D721Med (cell line): ENCODE results near the gene EPHA4.

ENCODE experiments used
- DNase-seq: peaks from one replicate; pipeline ENCODE4 v3.0.0; 2011; ENCODE audit warnings: low spot score; ENCODE audit not compliant: insufficient read length
- FAIRE-seq: peaks from 2 replicates; lab custom pipeline; 2011; peaks lifted over from hg19 to GRCh38; lab: Jason Lieb, UNC
- TF ChIP-seq, protein P1 (sequence below): IDR thresholded peaks from 2 replicates; pipeline ENCODE4 v1.5.1; 2012; ENCODE audit warnings: mild to moderate bottlenecking, control low read depth; ENCODE audit not compliant: insufficient read depth; ENCODE audit errors: missing control alignments

Gene EPHA4

GRCh38 chr2:221486106-221486505 is 86.0 kb downstream of the EPHA4 start:
- FAIRE-seq, result no peak
- TF ChIP-seq, protein P1, sequence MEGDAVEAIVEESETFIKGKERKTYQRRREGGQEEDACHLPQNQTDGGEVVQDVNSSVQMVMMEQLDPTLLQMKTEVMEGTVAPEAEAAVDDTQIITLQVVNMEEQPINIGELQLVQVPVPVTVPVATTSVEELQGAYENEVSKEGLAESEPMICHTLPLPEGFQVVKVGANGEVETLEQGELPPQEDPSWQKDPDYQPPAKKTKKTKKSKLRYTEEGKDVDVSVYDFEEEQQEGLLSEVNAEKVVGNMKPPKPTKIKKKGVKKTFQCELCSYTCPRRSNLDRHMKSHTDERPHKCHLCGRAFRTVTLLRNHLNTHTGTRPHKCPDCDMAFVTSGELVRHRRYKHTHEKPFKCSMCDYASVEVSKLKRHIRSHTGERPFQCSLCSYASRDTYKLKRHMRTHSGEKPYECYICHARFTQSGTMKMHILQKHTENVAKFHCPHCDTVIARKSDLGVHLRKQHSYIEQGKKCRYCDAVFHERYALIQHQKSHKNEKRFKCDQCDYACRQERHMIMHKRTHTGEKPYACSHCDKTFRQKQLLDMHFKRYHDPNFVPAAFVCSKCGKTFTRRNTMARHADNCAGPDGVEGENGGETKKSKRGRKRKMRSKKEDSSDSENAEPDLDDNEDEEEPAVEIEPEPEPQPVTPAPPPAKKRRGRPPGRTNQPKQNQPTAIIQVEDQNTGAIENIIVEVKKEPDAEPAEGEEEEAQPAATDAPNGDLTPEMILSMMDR, result no peak
- DNase-seq, result no peak

DNA sequence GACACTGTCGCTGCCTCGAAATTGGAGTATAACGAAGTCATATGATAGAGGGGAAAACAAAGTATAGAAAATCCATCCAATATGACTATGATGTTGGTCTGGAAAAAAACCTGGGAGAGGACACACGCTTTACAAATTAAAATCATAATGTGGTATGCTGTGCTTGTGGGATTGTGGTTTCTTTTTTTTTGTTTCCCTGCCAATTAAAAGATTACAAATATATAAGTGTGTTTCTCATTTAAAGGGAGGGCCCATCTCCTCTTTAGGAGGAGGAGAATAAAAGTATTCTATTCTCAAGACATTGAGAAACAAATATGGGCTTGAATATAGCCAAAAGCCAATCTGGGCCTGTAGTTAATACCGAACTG is 86.6 kb downstream of the EPHA4 start:
- DNase-seq, result no peak
- TF ChIP-seq, protein P1, result no peak
- FAIRE-seq, result no peak

- TF ChIP-seq, protein P1, result no peak
- DNase-seq, result no peak
- no peak for FAIRE-seq
Measured at GRCh38 chr2:221484761-221485502, 87.2 kb downstream of the EPHA4 start.

GRCh38 chr2:221482666-221483455 is 89.2 kb downstream of the EPHA4 start:
- DNase-seq, result no peak
- TF ChIP-seq, protein P1, result no peak
- no peak for FAIRE-seq

DNA sequence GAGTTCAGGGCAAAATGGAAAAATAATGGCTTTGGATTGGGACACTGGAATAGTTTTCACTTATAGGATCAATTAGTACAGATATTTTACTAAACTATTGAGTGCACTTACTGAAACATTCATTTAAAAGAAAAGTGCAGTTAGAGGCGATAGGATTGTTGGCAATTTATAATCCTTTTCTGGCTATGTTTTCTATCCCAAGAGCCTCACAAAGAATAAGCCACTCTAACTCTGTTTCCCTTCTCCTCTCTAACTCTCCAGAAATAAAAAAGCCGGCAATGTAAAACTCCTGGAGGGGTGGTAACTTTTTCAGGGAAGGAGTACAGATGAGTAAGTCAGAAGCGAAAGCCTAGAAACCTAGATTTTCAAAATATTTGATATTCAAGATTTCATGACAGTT is 91.3 kb downstream of the EPHA4 start:
- TF ChIP-seq, protein P1, result no peak
- FAIRE-seq, result no peak
- no peak for DNase-seq

DNA sequence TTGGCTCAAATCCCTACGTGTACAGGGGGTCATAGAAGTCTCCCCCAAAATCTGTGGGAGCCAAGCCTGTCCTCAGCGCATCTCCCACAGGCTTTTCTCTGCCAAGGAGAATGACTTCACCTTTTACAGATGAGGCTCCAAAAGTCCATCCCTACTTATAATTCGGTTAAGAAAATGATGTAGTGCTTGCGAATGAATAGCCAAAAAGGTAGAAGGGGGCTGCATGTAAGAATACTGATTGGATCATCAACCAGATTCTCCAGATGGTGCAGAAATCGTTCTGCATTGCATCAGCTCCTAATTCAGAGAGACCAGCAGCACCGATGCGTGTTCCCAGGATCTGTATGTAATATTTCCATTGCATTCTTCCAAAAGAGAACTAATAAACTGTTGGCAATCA is 91.9 kb downstream of the EPHA4 start:
- no peak for DNase-seq
- FAIRE-seq, result no peak

More for the DNA sequence above, 91.9 kb downstream of the EPHA4 start:
- TF ChIP-seq, protein P1, result no peak
